Esophagus mucosa (tissue), 1 donor: ENCODE data around the gene MSRB2. TPM values are rescaled to one million over a fixed set of nuclear protein-coding genes. Genes with fewer than 3 reads are reported as not detected.

ENCODE experiments used
- ATAC-seq: fragments of 200-7000 bp; cut with Tn5 transposase; one replicate; pipeline ENCODE4 v1.9.1; 2020
- total RNA-seq: library from RNA; stranded (reverse); gene quantifications from one replicate; pipeline ENCODE4 v1.2.4, GENCODE V29; 2023
- donor health status: DM: yes; HTN: yes; CAD: no.

Gene MSRB2
- total RNA-seq, 1 donor from 2014 or later = 17.1 TPM

DNA sequence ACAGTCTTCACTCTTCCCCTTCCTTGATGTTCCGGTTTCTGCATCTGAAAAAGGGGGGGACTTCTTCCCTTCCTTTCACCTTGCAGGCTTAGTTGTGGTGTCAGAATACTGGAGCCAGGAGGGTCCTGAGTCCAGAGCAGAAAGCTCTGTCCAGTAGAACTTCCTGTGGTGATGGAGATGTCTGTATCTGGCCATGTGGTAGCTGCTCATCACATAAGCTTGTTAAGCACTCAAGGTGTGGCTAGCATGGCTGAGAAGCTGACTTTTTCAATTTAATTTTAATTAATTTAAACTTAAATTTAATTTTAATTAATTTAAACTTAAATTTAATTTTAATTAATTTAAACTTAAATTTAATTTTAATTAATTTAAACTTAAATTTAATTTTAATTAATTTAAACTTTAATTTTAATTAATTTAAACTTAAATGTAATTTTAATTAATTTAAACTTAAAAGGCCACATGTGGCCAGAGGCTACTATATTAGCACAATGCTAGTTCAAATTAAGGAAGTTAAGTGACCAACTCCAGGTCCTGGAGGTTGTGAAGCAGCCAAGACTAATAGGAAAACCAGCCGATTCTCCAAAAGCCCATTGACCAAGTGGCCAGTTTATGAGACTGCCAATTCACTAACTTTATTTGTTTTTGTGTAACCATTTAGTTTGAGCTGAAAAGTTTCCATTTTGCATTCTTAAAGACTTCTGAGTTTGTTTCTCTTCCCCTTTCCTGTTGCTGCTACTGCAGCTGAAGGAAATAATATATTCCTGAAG, 16.3 kb downstream of the MSRB2 start:
- no peak for ATAC-seq

DNA sequence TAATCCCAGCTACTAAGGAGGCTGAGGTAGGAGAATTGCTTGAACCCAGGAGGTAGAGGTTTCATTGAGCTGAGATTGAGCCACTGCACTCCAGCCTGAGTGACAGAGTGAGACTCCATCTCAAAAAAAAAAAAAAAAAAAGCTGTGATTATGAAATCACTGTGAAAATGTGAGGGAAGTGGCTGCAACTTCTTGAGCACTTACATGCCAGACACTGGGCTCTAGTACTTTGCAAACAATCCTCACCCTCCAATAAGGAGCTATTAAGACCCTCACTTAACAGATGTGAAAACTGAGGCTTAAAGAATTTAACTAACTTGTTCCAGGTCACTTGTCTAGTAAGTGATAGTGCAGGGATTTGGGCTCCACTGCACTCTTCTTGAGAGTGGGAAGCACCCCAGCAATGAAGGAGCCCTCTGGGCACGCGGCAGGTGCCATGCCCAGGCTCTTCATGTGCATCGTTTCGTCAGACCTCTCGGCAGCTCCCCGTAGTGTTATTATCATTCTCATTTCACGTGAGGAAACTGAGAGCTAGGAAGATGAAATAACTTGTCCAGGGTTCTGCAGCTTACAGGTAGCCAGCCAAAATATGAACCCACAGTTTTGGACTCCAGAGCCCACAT, 19.0 kb downstream of the MSRB2 start:
- no peak for ATAC-seq

DNA sequence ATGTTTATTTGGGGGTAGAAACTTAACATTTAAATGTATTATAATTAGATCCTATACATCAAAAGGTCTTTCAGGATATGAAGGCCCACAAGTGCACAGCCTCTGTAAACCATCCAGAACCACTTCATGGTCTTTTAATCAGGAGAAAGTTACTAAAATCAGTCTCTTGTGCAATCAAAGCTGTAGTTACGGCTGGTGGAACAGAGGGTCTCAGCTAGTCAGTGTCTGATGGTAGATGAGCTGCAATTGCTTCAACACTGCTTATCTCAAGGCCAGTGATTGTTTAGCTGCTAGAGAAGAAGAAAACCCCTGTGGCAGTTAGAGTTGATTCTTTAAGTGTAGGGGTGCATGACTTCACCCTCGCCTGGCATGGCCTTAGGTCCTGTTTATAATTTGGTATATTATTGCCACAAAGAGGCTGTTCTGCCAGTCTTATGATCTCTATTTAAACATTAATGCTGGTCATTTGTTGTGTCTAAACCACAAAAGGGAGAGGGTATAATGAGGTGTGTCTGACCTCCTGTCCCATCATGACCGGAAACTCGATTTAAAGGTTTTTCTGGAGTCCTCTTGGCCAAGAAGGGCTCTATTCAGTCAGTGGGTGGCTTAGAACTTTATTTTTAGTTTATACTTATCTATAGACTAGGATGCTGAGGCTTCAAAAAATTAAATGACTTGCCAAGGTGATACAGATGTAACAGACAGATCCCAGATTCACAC, 21.3 kb downstream of the MSRB2 start:
- ATAC-seq = no peak

DNA sequence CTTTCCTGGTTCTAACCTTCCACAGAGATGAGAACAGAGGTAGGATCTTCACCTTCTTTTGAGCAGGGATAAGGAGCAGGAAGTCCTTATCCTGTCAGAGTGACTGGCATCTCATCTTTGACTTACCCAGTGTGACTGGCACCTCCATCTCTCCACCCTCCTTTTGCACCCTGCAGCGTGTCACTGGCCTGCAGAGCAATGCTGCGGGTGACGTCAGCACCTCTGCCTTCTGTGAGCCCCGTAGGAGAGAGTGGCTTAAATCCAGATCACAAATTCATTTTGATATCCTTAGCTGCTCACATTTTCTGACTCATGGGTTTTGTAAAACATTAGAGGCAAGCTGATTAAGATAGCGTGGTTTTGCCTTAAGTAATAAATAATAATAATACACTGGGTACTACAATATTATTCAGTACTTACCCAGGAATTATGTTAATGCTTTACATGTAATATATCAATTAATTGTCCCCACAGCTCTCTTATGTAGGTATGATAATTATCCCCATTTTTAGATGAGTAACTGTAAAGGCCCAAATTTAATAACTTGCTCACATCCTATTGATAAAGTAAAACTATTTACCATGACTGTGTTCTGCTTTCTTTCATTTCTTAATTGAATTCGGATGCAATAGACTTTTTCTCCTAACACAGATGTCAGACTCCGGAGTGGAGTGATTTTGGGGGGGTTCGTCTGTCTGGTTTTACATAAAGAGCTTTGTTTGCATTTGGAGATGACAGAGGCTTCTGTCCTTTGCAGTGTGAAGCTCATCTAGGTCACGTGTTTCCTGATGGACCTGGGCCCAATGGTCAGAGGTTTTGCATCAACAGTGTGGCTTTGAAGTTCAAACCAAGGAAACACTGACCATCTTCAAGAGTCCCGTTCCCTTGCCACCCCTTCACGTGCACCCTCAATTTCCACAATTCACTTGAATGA, 24.9 kb downstream of the MSRB2 start:
- ATAC-seq = no peak

DNA sequence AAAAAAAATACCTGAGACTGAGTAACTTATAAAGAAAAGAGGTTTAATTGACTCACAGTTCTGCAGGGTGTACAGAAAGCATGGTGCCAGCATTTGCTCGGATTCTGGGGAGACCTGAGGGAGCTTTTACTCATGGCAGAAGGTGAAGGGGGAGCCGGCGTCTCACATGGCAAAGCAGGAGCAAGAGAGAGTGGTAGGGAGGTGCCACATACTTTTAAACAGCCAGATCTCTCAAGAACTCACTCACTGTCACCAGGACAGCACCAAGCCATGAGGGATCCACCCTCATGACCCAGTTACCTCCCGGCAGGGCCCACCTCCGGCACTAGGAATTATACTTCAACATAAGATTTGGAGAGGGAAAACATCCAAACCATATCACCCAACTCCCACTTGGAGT, 25.8 kb downstream of the MSRB2 start:
- ATAC-seq = no peak

DNA sequence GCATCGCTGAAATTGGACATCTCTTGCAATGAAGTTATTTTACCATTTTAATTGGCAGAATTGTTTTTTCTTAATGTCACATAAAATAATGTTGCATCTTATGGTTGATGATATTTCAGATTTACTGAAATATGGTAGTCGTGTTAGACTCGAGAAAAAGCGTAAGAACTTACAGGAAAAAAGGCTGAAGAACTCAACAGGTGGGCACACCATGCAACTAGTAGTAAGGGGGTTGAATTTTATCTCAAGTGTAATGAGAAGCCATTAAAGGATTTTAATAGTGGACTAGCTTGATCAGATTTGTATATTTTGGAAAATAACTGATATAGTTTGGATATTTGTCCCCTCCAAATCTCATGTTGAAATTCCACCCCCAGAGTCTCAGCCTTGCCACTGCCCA, 41.1 kb downstream of the MSRB2 start:
- no peak for ATAC-seq

DNA sequence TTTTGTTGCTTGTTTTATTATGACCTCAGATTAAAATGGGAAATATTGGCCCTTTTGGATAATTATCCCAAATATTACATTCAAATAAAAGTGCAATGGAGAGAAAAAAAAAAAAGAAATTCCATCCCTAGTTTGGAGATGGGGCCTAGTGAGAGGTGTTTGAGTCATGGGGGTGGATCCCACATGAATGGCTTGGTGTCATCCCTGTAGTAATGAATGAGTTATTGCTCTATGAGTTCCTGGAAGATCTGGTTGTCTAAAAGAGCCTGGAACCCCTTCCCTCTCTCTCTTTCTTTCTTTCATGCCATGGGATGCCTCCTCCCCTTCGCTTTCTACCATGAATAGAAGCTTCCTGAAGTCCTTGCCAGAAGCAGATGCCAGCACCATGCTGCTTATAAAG, 44.3 kb downstream of the MSRB2 start:
- ATAC-seq = no peak

DNA sequence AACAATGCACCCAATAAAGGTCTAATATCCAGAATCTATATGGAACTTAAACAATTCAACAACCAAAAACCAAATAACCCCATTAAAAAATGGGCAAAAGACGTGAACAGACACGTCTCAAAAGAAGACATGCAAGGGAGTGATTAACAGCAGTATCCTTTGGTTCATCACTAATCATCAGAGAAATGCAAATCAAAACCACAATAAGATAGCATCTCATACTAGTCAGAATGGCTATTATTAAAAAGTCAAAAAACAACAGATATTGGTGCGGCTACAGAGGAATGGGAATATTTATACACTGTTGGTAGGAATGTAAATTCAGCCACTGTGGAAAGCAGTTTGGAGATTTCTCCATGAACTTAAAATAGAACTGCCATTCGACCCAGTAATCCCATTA, 46.6 kb downstream of the MSRB2 start:
- no peak for ATAC-seq

DNA sequence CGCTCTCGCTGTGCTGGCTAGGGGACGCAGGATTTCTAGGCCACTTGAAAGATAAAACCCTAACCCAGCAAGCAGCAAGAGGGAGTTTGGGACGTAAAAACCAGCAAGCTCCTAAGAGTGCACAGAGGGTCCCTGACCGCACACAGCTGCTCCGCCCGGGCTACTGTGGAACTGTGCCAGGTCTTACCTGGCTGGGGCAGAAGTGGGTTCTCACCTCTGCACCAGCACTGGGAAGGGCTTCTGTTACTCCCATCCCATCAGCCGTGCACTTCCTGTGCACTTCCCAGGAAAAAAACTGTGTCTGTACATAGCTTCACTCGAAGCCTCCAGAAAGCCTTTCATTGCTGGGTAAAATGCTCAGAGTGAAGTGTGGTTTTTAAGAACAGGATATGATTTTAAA, 50.9 kb downstream of the MSRB2 start:
- no peak for ATAC-seq

DNA sequence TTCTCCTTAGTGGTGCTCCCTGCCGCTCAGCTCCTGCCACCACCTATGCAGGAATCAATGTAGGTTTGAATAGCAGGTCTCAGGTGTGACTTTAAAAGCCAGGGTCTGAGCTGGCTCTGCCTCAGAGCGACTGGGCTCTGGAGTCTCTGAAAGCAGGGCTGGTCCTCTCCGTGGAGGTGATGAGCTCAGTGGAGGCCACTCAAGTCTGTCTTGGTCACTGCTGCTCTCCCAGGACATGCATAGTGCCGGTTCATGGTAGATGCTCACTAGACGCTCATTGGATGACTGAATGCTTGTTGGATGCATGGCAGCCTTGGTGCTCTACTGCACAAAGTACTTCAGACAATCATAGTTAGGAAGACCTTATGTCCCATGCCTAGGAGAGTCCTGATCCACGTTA, 51.7 kb downstream of the MSRB2 start:
- no peak for ATAC-seq

DNA sequence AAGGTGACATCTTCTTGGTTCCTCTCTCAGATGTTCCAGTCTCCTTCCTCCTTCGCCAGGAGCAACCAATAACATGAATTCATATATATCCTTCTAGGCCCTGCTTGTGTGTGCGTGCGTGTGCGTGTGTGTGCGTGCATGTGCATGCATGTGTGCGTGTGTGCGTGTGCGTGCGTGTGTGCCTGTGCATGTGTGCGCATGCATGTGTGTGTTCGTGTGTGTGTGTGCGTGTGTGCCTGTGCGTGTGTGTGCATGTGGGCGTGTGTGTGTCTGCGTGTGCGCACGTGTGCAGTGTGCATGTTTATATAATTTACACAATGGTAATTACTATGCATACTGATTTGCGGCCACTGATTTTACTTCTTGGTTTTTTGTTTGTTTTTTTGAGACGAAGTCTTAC, 52.8 kb downstream of the MSRB2 start:
- no peak for ATAC-seq

DNA sequence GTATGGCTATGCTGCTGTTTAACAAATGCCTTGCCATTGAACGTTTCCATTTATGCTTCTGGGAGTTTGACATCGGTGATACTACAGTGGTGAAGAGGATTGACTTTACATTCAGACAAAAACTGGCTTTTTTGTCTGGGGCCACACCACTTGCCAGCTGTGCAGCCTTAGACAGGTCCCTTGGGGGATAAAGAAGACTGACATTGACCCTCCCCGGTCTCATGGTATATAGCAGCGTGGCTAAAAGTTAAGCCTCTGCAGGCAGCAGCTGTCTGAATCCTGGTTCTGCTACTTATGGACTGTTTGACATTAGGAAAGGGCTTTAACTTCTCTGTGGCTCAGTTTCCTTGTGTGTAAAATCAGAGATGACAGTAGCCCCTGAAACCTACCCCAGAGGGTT, 54.7 kb downstream of the MSRB2 start:
- ATAC-seq = no peak

DNA sequence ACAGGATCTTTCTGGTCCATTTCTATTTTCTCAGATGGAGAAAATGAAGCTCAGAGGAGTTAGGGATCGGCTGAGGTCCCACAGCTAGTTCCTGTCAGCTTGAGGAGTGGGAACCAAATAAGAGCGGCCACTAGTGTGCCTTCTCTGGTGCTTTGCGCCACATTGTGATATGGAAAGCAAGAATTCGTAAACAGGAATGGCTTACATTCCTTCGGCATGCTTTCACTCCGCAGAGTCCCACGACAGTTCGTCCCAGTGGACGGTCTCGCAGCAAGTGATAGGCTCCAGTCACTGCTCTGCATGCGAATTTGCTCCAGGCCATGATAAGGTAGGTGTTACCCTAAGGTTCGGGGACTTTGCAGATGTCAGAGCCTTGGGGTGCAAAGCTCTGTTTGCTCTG, 55.2 kb downstream of the MSRB2 start:
- ATAC-seq = no peak

DNA sequence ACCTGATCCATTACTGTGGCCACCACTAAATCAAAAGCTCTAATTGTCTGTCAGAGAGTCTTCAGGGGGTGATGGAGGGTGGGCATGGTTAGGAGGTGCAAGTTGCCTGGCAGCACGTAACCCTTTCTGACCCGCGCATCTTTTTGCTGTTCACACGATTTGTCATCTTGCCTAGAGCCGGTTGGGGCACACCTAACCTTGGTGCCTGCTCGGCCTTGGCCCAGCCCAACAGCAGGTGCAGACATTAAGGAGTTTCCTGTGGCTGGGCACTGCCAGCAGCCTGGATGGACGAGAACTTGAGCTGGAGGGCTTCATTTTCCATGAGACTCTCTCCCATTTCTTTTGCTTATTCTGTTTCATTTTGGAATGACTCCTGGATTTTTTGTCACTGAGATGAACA, 55.7 kb downstream of the MSRB2 start:
- ATAC-seq = no peak

DNA sequence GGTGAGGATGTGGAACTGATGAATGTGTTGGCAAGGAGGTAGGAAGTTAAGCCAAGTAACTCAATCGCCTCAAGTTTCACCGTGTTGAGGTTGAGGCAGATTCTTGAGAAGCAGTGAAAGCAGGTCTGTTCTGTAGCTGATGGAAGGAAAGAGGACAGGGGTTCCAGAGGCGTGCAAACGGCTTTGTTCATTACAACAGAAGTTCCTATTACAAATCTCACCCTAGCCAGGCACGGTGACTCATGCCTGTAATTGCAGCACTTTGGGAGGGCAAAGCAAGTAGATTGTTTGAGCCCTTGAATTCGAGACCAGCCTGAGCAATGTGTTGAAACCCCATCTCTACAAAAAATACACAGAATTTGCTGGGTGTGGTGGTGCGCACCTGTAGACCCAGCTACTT, 59.8 kb downstream of the MSRB2 start:
- no peak for ATAC-seq

DNA sequence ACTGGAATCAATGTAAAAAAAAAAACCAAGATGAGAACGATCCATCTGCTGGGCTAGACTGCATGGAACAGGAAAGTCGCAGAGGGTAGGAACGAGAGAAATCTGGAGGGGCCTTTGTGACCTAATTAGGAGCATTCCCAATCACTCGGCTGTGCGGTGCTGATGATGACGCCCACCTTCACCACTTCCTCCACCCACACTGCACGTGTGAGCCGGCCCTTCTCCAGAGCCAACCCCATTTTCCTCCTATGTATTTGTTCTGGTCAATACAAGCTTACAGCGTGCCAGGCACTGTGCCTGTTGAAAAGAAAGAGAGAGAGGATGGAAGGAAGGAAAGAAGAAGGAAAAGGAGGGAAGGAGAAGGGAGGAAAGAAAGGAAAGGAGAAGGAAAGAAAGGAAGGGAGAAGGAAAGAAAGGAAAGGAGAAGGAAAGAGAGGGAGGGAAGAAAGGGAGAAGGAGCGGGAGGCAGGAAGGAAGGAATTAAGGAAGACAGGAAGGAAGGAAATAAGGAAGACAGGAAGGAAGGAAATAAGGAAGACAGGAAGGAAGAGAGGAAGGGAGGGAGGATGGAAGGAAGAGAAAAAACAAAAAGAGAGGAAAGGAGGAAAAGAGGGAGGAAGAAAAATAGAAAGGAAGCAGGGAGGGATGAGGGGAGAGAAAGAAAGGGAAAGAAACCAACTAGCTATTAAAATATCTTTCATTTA, 61.2 kb downstream of the MSRB2 start:
- ATAC-seq = no peak

DNA sequence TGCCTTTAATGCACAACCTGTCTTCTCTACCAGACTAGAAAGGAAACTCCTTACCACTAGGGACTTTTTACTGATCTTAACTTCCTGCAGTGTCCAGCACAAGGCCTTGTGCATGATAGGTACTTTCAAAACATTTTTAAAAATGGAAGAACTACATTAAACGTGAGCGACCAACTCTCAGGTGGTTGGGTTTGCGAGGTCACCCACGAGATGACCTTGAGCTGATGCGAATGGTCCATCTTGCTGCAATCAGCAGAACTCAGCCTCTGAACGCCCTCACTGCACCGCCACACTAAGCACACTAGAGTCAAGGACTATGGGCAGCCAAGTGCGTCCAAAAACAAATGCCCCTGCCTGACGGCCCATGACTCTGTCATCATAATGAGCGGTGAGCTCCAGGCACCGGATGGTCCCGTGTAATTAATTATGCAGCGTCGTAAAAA, 61.9 kb downstream of the MSRB2 start:
- ATAC-seq = no peak

DNA sequence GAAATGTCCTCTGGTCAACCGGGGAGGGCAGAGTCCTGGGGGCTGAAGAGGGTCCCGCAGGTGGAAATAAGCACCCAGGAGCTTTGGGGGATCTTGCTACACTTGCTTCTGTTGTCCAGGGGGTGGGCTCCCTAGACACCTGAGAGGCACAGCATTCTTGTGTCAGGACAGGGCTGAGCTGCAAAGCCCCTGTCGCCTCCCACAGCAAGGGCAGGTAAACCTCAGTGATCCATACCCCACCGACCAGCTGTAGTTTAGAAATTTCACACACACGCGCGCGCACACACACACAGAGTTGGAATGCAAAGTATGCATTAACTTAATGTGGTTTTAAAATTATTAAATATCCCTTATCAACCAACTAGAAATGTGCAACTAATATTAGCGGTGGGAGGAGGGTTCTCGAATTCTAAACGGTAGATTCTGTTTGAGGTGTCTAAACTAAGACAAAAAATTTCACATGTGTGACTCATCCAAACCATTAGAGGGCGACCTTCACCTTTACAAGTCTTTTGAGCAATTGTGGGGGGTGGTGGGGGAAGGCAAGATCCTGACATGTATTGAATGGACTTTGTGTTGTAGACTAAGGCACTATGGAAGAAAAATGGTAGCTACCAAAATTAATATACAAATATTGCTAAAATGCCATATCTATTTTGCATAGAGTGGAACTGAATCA, 62.5 kb downstream of the MSRB2 start:
- ATAC-seq = peak; percentile 42

DNA sequence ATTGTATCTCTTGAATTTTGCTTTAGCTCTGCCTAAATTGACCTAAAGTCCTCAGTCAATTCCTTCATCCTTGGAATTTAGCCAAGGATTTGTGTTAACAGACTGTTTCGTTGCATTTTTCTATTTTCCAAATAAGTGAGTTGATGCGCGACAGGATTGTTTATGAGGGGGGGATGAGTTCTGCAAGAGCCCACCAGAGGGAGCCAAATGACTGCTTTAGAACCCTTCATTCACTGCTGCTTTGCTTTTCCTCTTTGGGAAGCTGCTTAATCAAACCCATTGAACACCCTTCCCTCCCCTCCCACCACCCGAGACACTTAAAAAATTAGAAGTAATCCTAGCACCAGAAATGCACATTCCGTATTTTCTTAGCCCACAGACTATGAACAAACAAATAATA, 63.0 kb downstream of the MSRB2 start:
- peak; percentile 74 for ATAC-seq

DNA sequence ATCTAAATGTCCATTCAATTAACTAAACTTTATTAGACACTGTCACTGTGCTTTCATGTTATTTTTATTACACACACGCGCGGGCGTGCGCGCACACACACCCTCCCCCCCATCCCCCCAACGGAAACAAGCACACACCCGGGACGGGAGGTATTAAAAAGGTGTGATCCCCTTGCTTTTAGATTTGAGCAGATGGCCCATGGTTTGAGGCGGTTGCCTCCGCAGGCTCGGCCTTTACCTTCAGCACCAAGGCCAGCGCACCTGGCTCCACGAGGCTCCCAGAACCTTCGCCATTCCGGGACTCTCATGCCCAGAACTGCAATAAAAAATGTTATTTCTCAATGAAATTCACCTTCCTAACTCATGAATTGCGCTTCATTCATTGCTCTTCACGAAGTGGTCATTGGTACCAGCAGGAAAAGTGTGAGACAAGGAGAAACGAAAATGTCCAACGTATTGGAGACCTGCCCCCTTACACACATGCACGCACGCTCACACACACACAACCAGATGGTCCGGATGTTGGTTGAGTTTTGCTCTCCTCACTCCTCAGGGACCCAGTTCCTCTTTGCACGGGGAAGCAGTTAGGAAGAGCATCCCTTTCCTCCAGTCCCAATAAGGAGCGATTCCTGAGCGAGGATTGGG, 76.0 kb downstream of the MSRB2 start:
- no peak for ATAC-seq
